Measurements from ENCODE around the gene LRRC1.

LRRC1 gene

GRCh38 chr6:53794720-53795339 lies at the start of gene LRRC1:
Gene LRRC1, plus strand, starts transcription at chr6:53795005. Its CDS starts 252 bp downstream, at chr6:53795257.
- TF ChIP-seq CTCF (IDR thresholded peaks at IDR 0.05; ENCODE audit: extremely low read depth, missing control alignments) = no peak
- DNase-seq (ENCODE audit: low spot score) = peak; percentile 91

GRCh38 chr6:53746442-53747103 lies 48.2 kb upstream of the LRRC1 start:
- DNase-seq (ENCODE audit: low spot score) = no peak
- no peak for TF ChIP-seq CTCF (IDR thresholded peaks at IDR 0.05; ENCODE audit: extremely low read depth, missing control alignments)

GRCh38 chr6:53750052-53750650 lies 44.7 kb upstream of the LRRC1 start:
- no peak for DNase-seq (ENCODE audit: low spot score)
- TF ChIP-seq CTCF (IDR thresholded peaks at IDR 0.05; ENCODE audit: extremely low read depth, missing control alignments) = no peak

GRCh38 chr6:53751417-53751816 lies 43.4 kb upstream of the LRRC1 start:
- no peak for DNase-seq (ENCODE audit: low spot score)
- TF ChIP-seq CTCF (IDR thresholded peaks at IDR 0.05; ENCODE audit: extremely low read depth, missing control alignments) = no peak

GRCh38 chr6:53752440-53752839 lies 42.4 kb upstream of the LRRC1 start:
- no peak for DNase-seq (ENCODE audit: low spot score)
- TF ChIP-seq CTCF (IDR thresholded peaks at IDR 0.05; ENCODE audit: extremely low read depth, missing control alignments) = no peak

GRCh38 chr6:53752856-53753255 lies 41.9 kb upstream of the LRRC1 start:
- DNase-seq (ENCODE audit: low spot score) = no peak

More at GRCh38 chr6:53752856-53753255, 41.9 kb upstream of the LRRC1 start:
- no peak for TF ChIP-seq CTCF (IDR thresholded peaks at IDR 0.05; ENCODE audit: extremely low read depth, missing control alignments)

Data from GM20000 (cell line).